Measurements from ENCODE around the gene LRP1B. TPM values are rescaled to one million over a fixed set of nuclear protein-coding genes. Genes with fewer than 3 reads are reported as not detected.

The LRP1B gene
- total RNA-seq, 1 donor from 2014 or later = not detected

DNA sequence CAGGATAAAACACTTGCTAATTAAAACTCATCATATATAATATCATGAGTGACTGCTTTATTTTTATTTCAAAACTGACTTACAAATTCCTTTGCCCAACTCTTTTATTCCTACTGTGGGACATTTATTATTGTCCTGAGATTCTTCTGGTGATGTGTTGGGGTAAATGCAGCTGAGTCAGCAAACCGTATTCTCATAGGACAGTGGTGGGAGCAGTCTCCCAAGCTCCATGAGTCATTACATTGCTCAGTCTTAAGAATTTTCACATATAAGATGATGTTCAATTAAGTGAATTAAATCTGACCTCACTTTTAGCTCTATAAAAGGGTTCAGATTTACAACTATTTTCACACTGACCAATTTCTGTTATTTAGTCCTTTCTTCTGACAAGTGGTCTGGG lies 1530.7 kb downstream of the LRP1B start:
- H3K27me3 Mint-ChIP-seq (ENCODE audit: low read depth) = no peaks in the 10 kb centered on the region
- intact Hi-C loops (cut with micrococcal nuclease) = no loop called here
- DNase-seq (ENCODE audit: low spot score) = no peak
- no peaks in the 10 kb centered on the region for H3K36me3 Mint-ChIP-seq (ENCODE audit: low read depth)
- no peak overlapping the region for H3K4me3 Mint-ChIP-seq (ENCODE audit: low read depth)
- no peak overlapping the region for H3K27ac Mint-ChIP-seq
- peaks cover 6% of the 10 kb centered on the region for H3K9me3 Mint-ChIP-seq
- H3K4me1 Mint-ChIP-seq (ENCODE audit: low read depth) = no peaks in the 10 kb centered on the region

DNA sequence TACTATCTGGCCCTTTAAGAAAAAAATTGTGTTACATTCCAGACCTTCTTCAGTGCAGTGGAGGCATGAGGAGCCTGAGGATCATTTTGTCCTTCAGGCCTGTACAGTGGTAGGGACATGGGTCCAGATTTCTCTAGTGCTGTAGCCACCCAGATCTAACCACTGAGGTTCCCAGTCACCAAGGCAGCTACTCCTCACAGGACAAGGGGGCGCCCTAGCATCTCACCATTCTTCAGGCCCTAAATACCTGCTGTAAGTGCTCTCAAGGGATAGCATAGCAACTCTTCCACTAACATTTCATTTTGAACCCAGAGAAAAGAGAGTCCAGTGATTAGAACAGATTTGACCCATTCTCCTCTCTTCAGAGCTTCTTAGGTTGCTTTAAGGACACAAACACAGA lies 1533.0 kb downstream of the LRP1B start:
- Mint-ChIP-seq H3K36me3 (ENCODE audit: low read depth) (no peaks in the 10 kb centered on the region), H3K27ac (no peak overlapping the region), H3K4me1 (ENCODE audit: low read depth) (no peaks in the 10 kb centered on the region), H3K27me3 (ENCODE audit: low read depth) (no peaks in the 10 kb centered on the region), H3K4me3 (ENCODE audit: low read depth) (no peak overlapping the region), H3K9me3 (peaks cover 10% of the 10 kb centered on the region)
- no peak for DNase-seq (ENCODE audit: low spot score)
- intact Hi-C loops (cut with micrococcal nuclease) = no loop called here

DNA sequence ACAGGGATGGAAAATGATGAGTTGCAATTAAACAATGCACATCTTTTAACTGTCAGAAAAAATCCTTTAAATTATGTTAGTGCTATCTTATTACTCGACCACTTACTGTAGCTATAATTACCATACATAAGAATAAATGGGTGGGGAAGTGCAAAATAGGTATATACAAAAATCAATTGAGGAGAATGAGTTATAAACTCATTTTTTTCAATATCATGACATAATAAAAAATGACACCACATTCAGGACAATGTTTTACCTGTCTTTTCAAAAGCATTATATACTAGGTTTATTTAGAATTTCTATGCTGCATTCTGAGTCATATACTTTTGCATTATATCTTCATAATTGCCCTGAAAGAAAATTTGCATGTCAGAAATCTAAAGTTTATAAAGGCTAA lies 1533.6 kb downstream of the LRP1B start:
- Mint-ChIP-seq H3K4me3 (ENCODE audit: low read depth) (no peak overlapping the region), H3K9me3 (peaks cover 7% of the 10 kb centered on the region), H3K36me3 (ENCODE audit: low read depth) (no peaks in the 10 kb centered on the region), H3K27me3 (ENCODE audit: low read depth) (no peaks in the 10 kb centered on the region), H3K4me1 (ENCODE audit: low read depth) (no peaks in the 10 kb centered on the region), H3K27ac (no peak overlapping the region)
- intact Hi-C loops (cut with micrococcal nuclease) = no loop called here
- no peak for DNase-seq (ENCODE audit: low spot score)

DNA sequence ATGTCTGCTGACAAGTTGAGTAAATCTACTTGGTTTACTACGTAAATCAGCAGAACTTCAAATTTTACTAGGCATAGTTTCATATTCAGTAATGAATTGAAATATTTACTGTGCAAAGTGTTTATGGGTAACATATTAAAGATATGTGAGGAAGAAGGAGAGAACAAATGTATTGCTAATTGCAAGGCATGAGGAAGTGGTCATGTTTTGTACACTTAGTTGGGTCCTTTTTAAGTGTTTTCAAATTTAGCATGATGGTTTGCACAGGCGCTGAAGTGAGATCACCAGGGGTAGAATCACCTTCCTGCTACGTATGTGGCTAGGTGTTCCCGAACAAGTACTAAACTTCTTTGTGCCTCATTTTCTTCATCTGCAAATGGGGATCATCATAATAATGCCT lies 1534.4 kb downstream of the LRP1B start:
- Mint-ChIP-seq H3K4me1 (ENCODE audit: low read depth) (no peaks in the 10 kb centered on the region), H3K27ac (no peak overlapping the region), H3K4me3 (ENCODE audit: low read depth) (no peak overlapping the region), H3K27me3 (ENCODE audit: low read depth) (no peaks in the 10 kb centered on the region), H3K9me3 (peaks cover 7% of the 10 kb centered on the region), H3K36me3 (ENCODE audit: low read depth) (no peaks in the 10 kb centered on the region)
- DNase-seq (ENCODE audit: low spot score) = no peak
- intact Hi-C loops (cut with micrococcal nuclease) = no loop called here

DNA sequence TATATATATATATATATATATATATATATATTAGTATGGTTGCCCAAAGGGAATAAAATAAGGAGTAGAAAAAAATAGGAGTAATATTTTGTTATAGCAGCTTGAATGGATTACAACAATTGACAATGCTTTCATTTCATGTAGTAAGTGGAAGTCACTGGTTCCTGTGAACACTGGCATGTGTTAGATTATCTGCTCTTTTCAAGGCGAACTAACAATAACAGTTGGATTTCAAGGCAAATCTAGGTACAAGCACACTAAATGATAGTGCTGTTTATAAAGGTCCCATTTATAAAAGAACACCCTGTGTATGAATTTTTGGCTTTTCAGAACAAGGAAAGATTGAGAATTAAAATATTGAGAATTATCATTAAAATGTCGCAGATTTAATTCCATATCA lies 1535.7 kb downstream of the LRP1B start:
- Mint-ChIP-seq H3K4me1 (ENCODE audit: low read depth) (no peaks in the 10 kb centered on the region), H3K9me3 (peaks cover 7% of the 10 kb centered on the region), H3K4me3 (ENCODE audit: low read depth) (no peak overlapping the region), H3K27ac (no peak overlapping the region), H3K27me3 (ENCODE audit: low read depth) (no peaks in the 10 kb centered on the region), H3K36me3 (ENCODE audit: low read depth) (no peaks in the 10 kb centered on the region)
- no peak for DNase-seq (ENCODE audit: low spot score)
- intact Hi-C loops (cut with micrococcal nuclease) = no loop called here

DNA sequence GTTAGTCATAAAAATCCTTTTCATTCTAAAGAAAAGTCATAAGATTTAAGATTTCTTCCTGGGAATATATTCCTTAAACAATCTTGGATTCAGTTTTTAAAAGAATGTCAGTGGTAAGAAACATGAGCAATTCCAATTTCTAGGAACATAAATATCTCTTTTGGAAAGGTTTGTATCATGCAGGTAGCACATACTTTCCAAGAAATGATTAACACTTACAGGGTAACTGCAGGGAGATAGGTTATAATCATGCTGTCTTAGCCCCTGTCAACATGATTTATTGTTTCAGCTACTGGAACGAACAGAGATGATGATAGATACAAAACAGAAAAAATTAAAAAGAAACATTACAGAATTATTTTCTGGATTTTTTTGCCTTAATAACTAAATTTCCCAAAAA lies 1537.7 kb downstream of the LRP1B start:
- H3K36me3 Mint-ChIP-seq (ENCODE audit: low read depth) = no peaks in the 10 kb centered on the region
- peaks cover 7% of the 10 kb centered on the region for H3K9me3 Mint-ChIP-seq
- no peak overlapping the region for H3K27ac Mint-ChIP-seq
- intact Hi-C loops (cut with micrococcal nuclease) = no loop called here
- no peaks in the 10 kb centered on the region for H3K27me3 Mint-ChIP-seq (ENCODE audit: low read depth)
- H3K4me3 Mint-ChIP-seq (ENCODE audit: low read depth) = no peak overlapping the region
- DNase-seq (ENCODE audit: low spot score) = no peak
- H3K4me1 Mint-ChIP-seq (ENCODE audit: low read depth) = no peaks in the 10 kb centered on the region

DNA sequence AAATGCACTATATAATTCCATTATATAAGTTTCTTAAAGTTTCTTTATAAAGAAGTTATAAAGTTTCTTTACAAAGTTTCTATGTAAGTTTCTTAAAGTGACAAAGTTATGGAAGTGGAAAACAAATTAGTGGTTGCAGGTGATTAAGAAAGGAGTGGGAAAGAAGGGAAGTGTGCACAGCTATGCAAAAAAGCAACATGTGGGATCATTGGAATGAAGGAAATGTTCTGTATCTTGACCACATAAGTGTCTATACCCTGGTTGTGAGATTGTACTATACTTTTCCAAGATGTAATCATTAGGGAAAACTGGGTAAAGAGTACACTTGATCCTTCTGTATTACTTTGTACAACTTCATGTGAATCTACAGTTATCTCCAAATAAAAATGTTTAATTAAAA lies 1541.1 kb downstream of the LRP1B start:
- H3K9me3 Mint-ChIP-seq = peaks cover 13% of the 10 kb centered on the region
- no peak overlapping the region for H3K4me3 Mint-ChIP-seq (ENCODE audit: low read depth)
- no peak for DNase-seq (ENCODE audit: low spot score)
- H3K4me1 Mint-ChIP-seq (ENCODE audit: low read depth) = no peaks in the 10 kb centered on the region
- intact Hi-C loops (cut with micrococcal nuclease) = no loop called here
- H3K27me3 Mint-ChIP-seq (ENCODE audit: low read depth) = no peaks in the 10 kb centered on the region
- no peak overlapping the region for H3K27ac Mint-ChIP-seq
- no peaks in the 10 kb centered on the region for H3K36me3 Mint-ChIP-seq (ENCODE audit: low read depth)

DNA sequence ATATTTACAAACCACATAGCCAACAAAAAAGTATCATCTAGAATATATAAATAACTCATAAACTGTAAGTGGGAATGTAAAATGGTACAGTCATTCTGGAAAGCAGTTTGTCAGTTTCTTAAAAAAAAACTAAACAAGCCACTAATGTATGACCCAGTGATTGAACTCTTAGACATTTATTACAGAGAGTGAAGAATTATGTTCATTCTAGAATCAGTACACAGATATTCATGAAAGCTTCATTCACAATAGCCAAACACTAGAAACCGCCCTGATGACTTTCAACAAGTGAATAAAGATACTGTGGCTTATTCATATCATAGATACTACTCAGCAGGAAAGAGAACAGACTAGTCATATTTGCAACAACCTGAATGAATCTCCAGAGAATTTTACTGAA lies 1541.5 kb downstream of the LRP1B start:
- DNase-seq (ENCODE audit: low spot score) = no peak
- no peaks in the 10 kb centered on the region for H3K36me3 Mint-ChIP-seq (ENCODE audit: low read depth)
- intact Hi-C loops (cut with micrococcal nuclease) = no loop called here
- peaks cover 10% of the 10 kb centered on the region for H3K9me3 Mint-ChIP-seq
- no peak overlapping the region for H3K27ac Mint-ChIP-seq
- H3K27me3 Mint-ChIP-seq (ENCODE audit: low read depth) = no peaks in the 10 kb centered on the region
- H3K4me1 Mint-ChIP-seq (ENCODE audit: low read depth) = no peaks in the 10 kb centered on the region
- H3K4me3 Mint-ChIP-seq (ENCODE audit: low read depth) = no peak overlapping the region

DNA sequence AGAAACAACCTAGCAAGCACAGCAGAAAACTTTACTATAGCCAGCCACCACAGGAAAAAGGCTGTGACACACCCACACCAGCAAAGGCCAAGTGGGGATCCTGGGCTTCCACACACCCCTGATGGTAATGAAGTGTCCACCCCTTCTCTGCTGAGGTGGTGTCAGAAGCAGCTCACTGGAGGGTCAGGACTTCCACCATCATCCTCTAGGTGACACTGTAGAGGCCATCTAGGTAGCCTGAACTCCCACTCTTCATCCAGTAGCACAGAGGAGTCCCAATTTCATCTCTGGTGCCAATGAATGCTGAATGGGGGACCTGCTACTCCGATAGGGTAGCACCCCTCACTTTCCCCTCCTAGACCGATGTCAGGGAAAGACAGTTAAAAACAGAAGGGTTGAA lies 1544.4 kb downstream of the LRP1B start:
- intact Hi-C loops (cut with micrococcal nuclease) = no loop called here
- H3K4me3 Mint-ChIP-seq (ENCODE audit: low read depth) = no peak overlapping the region
- DNase-seq (ENCODE audit: low spot score) = no peak
- no peaks in the 10 kb centered on the region for H3K36me3 Mint-ChIP-seq (ENCODE audit: low read depth)
- H3K4me1 Mint-ChIP-seq (ENCODE audit: low read depth) = no peaks in the 10 kb centered on the region
- H3K9me3 Mint-ChIP-seq = peaks cover 13% of the 10 kb centered on the region
- no peak overlapping the region for H3K27ac Mint-ChIP-seq
- H3K27me3 Mint-ChIP-seq (ENCODE audit: low read depth) = no peaks in the 10 kb centered on the region

DNA sequence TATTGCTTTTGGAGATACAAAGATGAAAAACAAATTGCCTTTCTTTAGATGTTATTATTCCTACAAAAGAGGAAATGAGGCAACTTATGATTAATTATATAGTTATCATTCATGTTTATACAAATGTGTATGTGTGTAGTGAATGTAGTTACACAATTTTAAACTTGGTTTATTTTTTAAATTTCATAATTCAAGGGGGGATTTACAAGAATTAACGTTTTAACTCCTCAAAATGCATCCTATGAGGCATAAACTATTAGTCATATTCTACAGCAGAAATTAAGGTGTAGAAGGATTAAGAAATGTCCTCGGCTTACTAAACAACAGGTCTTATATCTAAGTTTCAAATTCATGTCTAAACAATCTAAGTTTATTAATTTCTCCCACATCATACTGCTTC lies 1545.8 kb downstream of the LRP1B start:
- Mint-ChIP-seq H3K36me3 (ENCODE audit: low read depth) (no peaks in the 10 kb centered on the region), H3K4me1 (ENCODE audit: low read depth) (no peaks in the 10 kb centered on the region), H3K27ac (no peak overlapping the region), H3K4me3 (ENCODE audit: low read depth) (no peak overlapping the region), H3K27me3 (ENCODE audit: low read depth) (no peaks in the 10 kb centered on the region), H3K9me3 (peaks cover 13% of the 10 kb centered on the region)
- intact Hi-C loops (cut with micrococcal nuclease) = no loop called here
- DNase-seq (ENCODE audit: low spot score) = no peak

DNA sequence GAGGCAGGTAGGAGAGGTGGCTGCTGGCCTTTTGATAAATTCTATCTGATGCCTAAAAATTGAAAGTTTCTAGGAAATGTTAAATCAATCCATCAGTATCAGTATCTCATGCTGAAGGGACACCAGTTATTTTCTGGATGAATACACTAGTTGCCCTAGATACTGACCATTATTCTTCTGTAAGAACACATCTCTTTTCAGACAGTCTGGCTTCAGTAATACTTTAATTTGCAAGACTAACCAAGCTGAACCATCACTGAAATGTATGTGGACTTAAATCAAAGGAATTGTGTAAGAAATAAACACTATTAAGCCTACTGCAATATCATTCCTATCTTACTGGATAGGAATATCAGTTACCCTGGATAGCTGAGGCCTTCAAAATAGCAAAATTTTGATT lies 1546.3 kb downstream of the LRP1B start:
- Mint-ChIP-seq H3K27ac (no peak overlapping the region), H3K4me3 (ENCODE audit: low read depth) (no peak overlapping the region), H3K36me3 (ENCODE audit: low read depth) (no peaks in the 10 kb centered on the region), H3K9me3 (peaks cover 13% of the 10 kb centered on the region), H3K4me1 (ENCODE audit: low read depth) (no peaks in the 10 kb centered on the region), H3K27me3 (ENCODE audit: low read depth) (no peaks in the 10 kb centered on the region)
- no peak for DNase-seq (ENCODE audit: low spot score)
- intact Hi-C loops (cut with micrococcal nuclease) = no loop called here

DNA sequence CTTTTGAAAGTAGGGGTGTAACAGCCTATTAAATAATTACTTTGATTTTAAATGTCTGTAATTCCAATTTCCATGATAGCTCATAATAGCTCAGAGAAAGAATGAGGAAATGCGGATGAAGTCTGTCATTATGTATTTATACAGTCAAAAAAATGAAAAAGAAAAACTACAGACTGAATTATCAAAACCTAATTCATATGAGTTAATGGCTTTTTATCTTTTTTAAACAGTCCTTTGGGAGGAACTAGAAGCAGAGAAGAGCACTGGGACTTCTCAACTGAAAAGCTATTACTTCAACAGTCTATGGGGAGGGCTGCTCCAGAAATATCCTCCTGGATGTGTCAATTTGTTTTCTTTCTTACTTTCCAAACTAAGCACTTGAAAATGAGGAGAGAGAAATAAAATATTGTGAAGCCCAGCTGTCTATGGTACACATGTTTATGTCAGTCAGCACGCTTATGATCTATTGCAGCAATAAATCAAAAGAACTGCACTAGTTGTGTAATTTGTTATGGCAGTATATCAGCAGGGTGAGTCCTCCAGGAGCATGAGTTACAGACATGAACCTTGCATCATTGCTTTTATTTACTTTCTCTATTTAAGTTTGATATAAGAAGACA lies 1550.2 kb downstream of the LRP1B start:
- Mint-ChIP-seq H3K36me3 (ENCODE audit: low read depth) (no peaks in the 10 kb centered on the region), H3K27ac (no peak overlapping the region), H3K4me1 (ENCODE audit: low read depth) (no peaks in the 10 kb centered on the region), H3K27me3 (ENCODE audit: low read depth) (no peaks in the 10 kb centered on the region), H3K4me3 (ENCODE audit: low read depth) (no peak overlapping the region), H3K9me3 (peaks cover 16% of the 10 kb centered on the region)
- intact Hi-C loops (cut with micrococcal nuclease) = no loop called here
- no peak for DNase-seq (ENCODE audit: low spot score)

DNA sequence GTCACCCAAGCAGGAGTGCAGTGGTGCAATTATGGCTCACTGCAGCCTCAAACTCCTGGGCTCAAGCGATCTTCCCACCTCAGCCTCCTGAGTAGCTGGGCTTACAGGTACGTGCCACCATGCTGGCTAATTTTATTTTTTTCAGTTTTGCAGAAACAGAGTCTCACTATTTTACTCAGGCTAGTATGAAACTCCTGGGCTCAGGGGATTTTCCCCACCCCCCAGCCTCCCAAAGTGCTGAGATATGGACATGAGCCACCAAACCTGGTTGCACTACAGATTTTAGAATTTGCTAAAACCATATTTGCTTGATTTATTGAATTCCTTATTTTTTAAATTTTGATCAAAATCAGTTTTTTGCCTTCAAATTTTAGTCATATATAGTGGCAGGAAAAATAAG lies 1553.4 kb downstream of the LRP1B start:
- Mint-ChIP-seq H3K27me3 (ENCODE audit: low read depth) (no peaks in the 10 kb centered on the region), H3K4me3 (ENCODE audit: low read depth) (no peak overlapping the region), H3K4me1 (ENCODE audit: low read depth) (no peaks in the 10 kb centered on the region), H3K9me3 (peaks cover 16% of the 10 kb centered on the region), H3K27ac (no peak overlapping the region), H3K36me3 (ENCODE audit: low read depth) (no peaks in the 10 kb centered on the region)
- intact Hi-C loops (cut with micrococcal nuclease) = no loop called here
- DNase-seq (ENCODE audit: low spot score) = no peak

DNA sequence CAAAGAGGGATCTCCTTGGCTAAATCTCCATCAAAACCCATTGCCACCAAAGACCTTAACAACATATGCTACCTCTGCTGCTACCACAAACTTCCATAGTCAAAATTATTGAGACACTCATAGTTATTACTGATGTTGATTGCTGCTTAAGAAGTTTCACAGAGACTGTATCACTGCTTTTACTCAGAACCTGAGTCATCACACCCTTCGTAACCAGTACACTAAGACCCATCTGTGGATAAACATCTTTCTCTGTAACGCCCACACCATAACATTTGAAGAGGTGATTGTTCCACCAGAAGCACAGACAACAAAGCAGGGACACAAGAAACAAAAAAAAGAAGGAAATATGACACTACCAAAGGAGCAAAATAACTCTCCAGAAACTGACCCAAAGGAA lies 1563.1 kb downstream of the LRP1B start:
- Mint-ChIP-seq H3K36me3 (ENCODE audit: low read depth) (no peaks in the 10 kb centered on the region), H3K9me3 (peaks cover 13% of the 10 kb centered on the region), H3K27me3 (ENCODE audit: low read depth) (no peaks in the 10 kb centered on the region)

More for the DNA sequence above, 1563.1 kb downstream of the LRP1B start:
- intact Hi-C loops (cut with micrococcal nuclease) = no loop called here
- Mint-ChIP-seq H3K4me3 (ENCODE audit: low read depth) (no peak overlapping the region), H3K4me1 (ENCODE audit: low read depth) (no peaks in the 10 kb centered on the region), H3K27ac (no peak overlapping the region)
- DNase-seq (ENCODE audit: low spot score) = no peak
